K562 (cell line): ENCODE measurements around the gene RNF181. TPM values are rescaled to one million over a fixed set of nuclear protein-coding genes. Genes with fewer than 3 reads are reported as not detected.

Experiments used
- CREB5 ChIP-seq: fragments of 250-450 bp; sonication (Bioruptor Pico); IDR thresholded peaks from 2 replicates; pipeline ENCODE4 v1.5.0; 2020; ENCODE audit warnings: mild to moderate bottlenecking
- E4F1 ChIP-seq: fragments of 250-450 bp; sonication (Bioruptor Pico); IDR thresholded peaks from 2 replicates; pipeline ENCODE4 v1.5.0; 2021; ENCODE audit warnings: mild to moderate bottlenecking, borderline replicate concordance
- EP400 ChIP-seq: fragments of 450-650 bp; IDR thresholded peaks from 2 replicates; pipeline ENCODE4 v1.6.1; 2017; ENCODE audit warnings: antibody characterized with exemption, mild to moderate bottlenecking, moderate library complexity
- HBP1 ChIP-seq: fragments of 450-650 bp; formaldehyde crosslinking; IDR thresholded peaks from 2 replicates; pipeline ENCODE4 v1.4.0; 2022; ENCODE audit warnings: missing genetic modification characterization
- ILF3 ChIP-seq: fragments of 450-650 bp; IDR thresholded peaks from 2 replicates; pipeline ENCODE4 v1.6.1; 2018; ENCODE audit warnings: antibody characterized with exemption, mild to moderate bottlenecking, moderate library complexity, borderline replicate concordance
- MBD1 ChIP-seq: fragments of 250-450 bp; sonication (Bioruptor Pico); IDR thresholded peaks from 2 replicates; pipeline ENCODE4 v1.8.0; 2022; ENCODE audit warnings: inconsistent platforms
- MNT ChIP-seq, 2 experiments: fragments of 450-650 bp; conservative IDR thresholded peaks; 2 replicates each; pipeline ENCODE4 v1.6.1; 2017; ENCODE audit warnings: mild to moderate bottlenecking in 2 of 2, moderate library complexity in 2 of 2
- MYBL2 ChIP-seq, 2 experiments: fragments of 450-650 bp in 1 of 2; sonication (generic) in 1 of 2; formaldehyde crosslinking in 1 of 2; IDR thresholded peaks; 2 replicates each; pipeline versions ENCODE4 v1.6.1 to v1.8.1; 2017 to 2022; ENCODE audit warnings: borderline replicate concordance in 1 of 2, inconsistent platforms in 1 of 2, low read depth in 1 of 2, mild to moderate bottlenecking in 1 of 2, missing genetic modification reagents in 1 of 2, moderate library complexity in 1 of 2
- POLR2AphosphoS5 ChIP-seq: IDR thresholded peaks from 2 replicates; pipeline ENCODE4 v1.6.1; 2011; ENCODE audit warnings: mild to moderate bottlenecking, low read depth, low read length, moderate library complexity; ENCODE audit not compliant: control insufficient read depth, insufficient read depth
- SMAD4 ChIP-seq: fragments of 250-450 bp; sonication (Bioruptor Pico); conservative IDR thresholded peaks from 2 replicates; pipeline ENCODE4 v1.8.0; 2021; ENCODE audit warnings: inconsistent platforms, mild to moderate bottlenecking, moderate library complexity
- TEAD1 ChIP-seq, 2 experiments: fragments of 450-650 bp in 1 of 2; sonication (generic) in 1 of 2; formaldehyde crosslinking; IDR thresholded peaks; 2 replicates each; pipeline versions ENCODE4 v1.4.0 to v1.8.0; 2020 to 2022; ENCODE audit warnings: mild to moderate bottlenecking in 2 of 2, missing genetic modification reagents in 1 of 2
- ZNF140 ChIP-seq: fragments of 250-450 bp; sonication (Bioruptor Pico); IDR thresholded peaks from 2 replicates; pipeline ENCODE4 v1.8.0; 2021; ENCODE audit warnings: moderate library complexity, mild to moderate bottlenecking, inconsistent platforms
- ZNF253 ChIP-seq: fragments of 250-450 bp; sonication (Bioruptor Pico); conservative IDR thresholded peaks from 2 replicates; pipeline ENCODE4 v1.6.1; 2021; ENCODE audit warnings: mild to moderate bottlenecking
- ZNF695 ChIP-seq: fragments of 450-650 bp; formaldehyde crosslinking; IDR thresholded peaks from 2 replicates; pipeline ENCODE4 v1.4.0; 2020; ENCODE audit warnings: mild to moderate bottlenecking, moderate library complexity
- ZNF77 ChIP-seq: fragments of 250-450 bp; sonication (Bioruptor Pico); IDR thresholded peaks from 2 replicates; pipeline ENCODE4 v1.5.0; 2020
- polyA plus RNA-seq, 8 experiments: library from polyadenylated mRNA; depleted of rRNA in 4 of 8; stranded (reverse) in 5 of 8; unstranded in 3 of 8; fragments of >200 nt; fragmentation: Nextera tagmentation in 2 of 8; fragmentation: Illumina TruSeq in 1 of 8; extraction: Ambion mirVana in 2 of 8; extraction: Trizol in 1 of 8; gene quantifications; 2 replicates each; pipeline versions ENCODE4 v1.2.1 to v1.2.3, GENCODE V29; 2011 to 2014; ENCODE audit warnings: inconsistent platforms in 1 of 8, missing spikeins in 1 of 8
- total RNA-seq, 7 experiments: library from RNA; depleted of rRNA in 6 of 7; stranded (reverse); fragments of >200 nt in 6 of 7; fragmentation: Illumina TruSeq in 2 of 7; extraction: Trizol in 2 of 7; gene quantifications; 2 replicates each; pipeline versions ENCODE4 v1.2.1 to v1.2.3, GENCODE V29; 2011 to 2021; ENCODE audit warnings: low replicate concordance in 1 of 7

The RNF181 gene
- total and polyA plus RNA-seq, 9 of the 15 experiments (the other 6 are each of a cell fraction or from before 2014, with no cell fraction given), result 139 to 492 (median 253) TPM

- TF ChIP-seq ILF3 (no peak), MNT (conservative IDR thresholded peaks at IDR 0.05) (peak in 1 of 2 experiments; percentile 39; a peak in 1 of 4 replicates), ZNF253 (CRISPR knock-in tag) (no peak), HBP1 (CRISPR knock-in tag) (peak; percentile 65; the same call in 1 of the 2 replicates), ZNF695 (no peak), SMAD4 (peak; percentile 76), POLR2AphosphoS5 (peak; percentile 34; the same call in 1 of the 2 replicates), EP400 (peak; percentile 46; the same call in 1 of the 2 replicates), CREB5 (no peak), ZNF77 (no peak), MYBL2 (IDR thresholded peaks at IDR 0.05; ENCODE audit: low read depth) (no peak), MYBL2 (CRISPR knock-in tag; IDR thresholded peaks at IDR 0.05; ENCODE audit: borderline replicate concordance) (no peak), ZNF140 (no peak), E4F1 (CRISPR knock-in tag) (no peak), MBD1 (CRISPR knock-in tag) (no peak), TEAD1 (CRISPR knock-in tag; IDR thresholded peaks at IDR 0.05) (peak; percentile 44 to 89; a peak in 2 of 4 replicates)
These were observed 10.4 kb upstream of the RNF181 start (continued) for GRCh38 chr2:85584857-85585780.
